DMS153 treated with DMSO at 0.1 percent for 48 hours (cell line): ENCODE measurements around the gene GLUD1.

ENCODE experiments used
- DNase-seq: peaks from one replicate; lab custom pipeline; 2025; ENCODE audit not compliant: unreplicated experiment; lab: John Stamatoyannopoulos, UW

The GLUD1 gene

DNA sequence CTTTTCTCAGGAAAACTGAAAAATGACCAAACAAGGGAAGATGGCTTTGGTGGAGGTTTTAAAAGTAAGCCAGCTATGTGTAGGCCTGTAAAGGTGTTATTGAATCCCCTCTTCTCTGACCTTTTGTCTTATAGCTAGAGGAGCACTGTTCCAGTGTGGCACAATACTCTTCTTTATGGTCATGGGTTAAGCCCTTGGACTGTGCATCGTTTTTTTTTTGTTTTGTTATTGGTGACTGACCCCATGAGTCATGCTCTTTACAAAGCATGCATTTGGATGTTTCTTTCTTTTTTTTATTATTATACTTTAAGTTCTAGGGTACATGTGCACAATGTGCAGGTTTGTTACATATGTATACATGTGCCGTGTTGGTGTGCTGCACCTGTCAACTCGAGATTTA lies 94.2 kb downstream of the GLUD1 start:
- no peak for DNase-seq
